ENCODE data around the gene TMIGD1. TPM values are rescaled to one million over a fixed set of nuclear protein-coding genes. Genes with fewer than 3 reads are reported as not detected.

Gene TMIGD1
- total and polyA plus RNA-seq, 2 donors (not counting 1 experiment from before 2014, with no cell fraction given): not detected

DNA sequence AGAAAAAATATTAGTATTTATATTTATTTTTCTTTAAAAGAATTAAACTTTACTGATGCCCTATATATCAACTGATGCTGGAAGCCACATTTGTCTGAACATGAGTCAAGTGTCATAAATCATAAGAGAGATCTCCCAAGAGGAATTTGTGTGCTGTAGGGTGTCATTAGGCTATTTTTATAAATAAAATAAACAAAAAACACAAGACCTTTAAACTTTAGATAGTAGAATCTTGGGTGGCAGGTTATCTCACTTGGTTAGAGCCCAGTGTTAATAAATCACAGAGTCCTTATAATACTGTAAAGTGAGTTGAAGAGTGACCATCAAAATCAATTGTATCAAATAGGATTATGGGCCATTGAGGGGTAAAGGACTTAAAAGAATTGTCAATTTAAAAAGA lies 23.6 kb upstream of the TMIGD1 start:
- no peak for ATAC-seq (ENCODE audit: low read depth)
- H3K4me3 Mint-ChIP-seq: no peak overlapping the region
- Histone ChIP-seq H2AFZ (ENCODE audit: insufficient read depth, low read depth, low read length, poor library complexity, severe bottlenecking) (no peak overlapping the region), H3K27ac (ENCODE audit: low read length in 2 of 2) (no peak overlapping the region), H3K4me3 (ENCODE audit: control extremely low read depth in 1 of 5, extremely low read depth in 1 of 5, insufficient read depth in 1 of 5, low read depth in 2 of 5, low read length in 4 of 5) (no peak overlapping the region), H4K20me1 (ENCODE audit: control insufficient read depth, insufficient read depth, low read length, poor library complexity, severe bottlenecking) (no peaks in the 10 kb centered on the region), H3K4me2 (replicated peaks; ENCODE audit: low read depth, low read length, poor library complexity, severe bottlenecking) (no peak overlapping the region), H3K36me3 (replicated peaks in 1 of 2; ENCODE audit: control extremely low read depth in 1 of 2, control insufficient read depth in 1 of 2, extremely low read depth in 1 of 2, insufficient read depth in 2 of 2, low read length in 1 of 2) (no peaks in the 10 kb centered on the region), H3K9me3 (ENCODE audit: control extremely low read depth in 1 of 3, control insufficient read depth in 2 of 3, insufficient read depth in 1 of 3, low read length in 2 of 3) (peaks cover 6 to 14% (median 9%) of the 10 kb centered on the region in 3 donors), H3K79me2 (ENCODE audit: control insufficient read depth, insufficient read depth, low read length) (no peaks in the 10 kb centered on the region), H3K9ac (ENCODE audit: low read length) (no peak overlapping the region), H3K4me1 (ENCODE audit: control insufficient read depth in 2 of 2, insufficient read depth in 2 of 2, low read length in 2 of 2) (no peaks in the 10 kb centered on the region), H3K27me3 (replicated peaks in 1 of 4; ENCODE audit: control extremely low read depth in 1 of 4, control insufficient read depth in 3 of 4, insufficient read depth in 4 of 4, low read length in 3 of 4) (no peaks in the 10 kb centered on the region)
- H3K9me3 Mint-ChIP-seq (ENCODE audit: insufficient read depth): peaks cover 8% of the 10 kb centered on the region
- ChIA-PET POLR2A (no interaction called here), CTCF (interaction anchor here (1.1 kb wide), 1 partner anchor 21 kb away, joined by 3 read pairs; no protein-coding TSS in a partner anchor)
- intact Hi-C loops (cut with micrococcal nuclease): loop anchor here (10.0 kb wide), 1 partner anchor 47 kb away; no protein-coding TSS in a partner anchor
- no peak for DNase-seq
- H3K27me3 Mint-ChIP-seq: peaks cover 10% of the 10 kb centered on the region
- peaks cover under 1% of the 10 kb centered on the region for H3K4me1 Mint-ChIP-seq
- TF ChIP-seq, protein P1, sequence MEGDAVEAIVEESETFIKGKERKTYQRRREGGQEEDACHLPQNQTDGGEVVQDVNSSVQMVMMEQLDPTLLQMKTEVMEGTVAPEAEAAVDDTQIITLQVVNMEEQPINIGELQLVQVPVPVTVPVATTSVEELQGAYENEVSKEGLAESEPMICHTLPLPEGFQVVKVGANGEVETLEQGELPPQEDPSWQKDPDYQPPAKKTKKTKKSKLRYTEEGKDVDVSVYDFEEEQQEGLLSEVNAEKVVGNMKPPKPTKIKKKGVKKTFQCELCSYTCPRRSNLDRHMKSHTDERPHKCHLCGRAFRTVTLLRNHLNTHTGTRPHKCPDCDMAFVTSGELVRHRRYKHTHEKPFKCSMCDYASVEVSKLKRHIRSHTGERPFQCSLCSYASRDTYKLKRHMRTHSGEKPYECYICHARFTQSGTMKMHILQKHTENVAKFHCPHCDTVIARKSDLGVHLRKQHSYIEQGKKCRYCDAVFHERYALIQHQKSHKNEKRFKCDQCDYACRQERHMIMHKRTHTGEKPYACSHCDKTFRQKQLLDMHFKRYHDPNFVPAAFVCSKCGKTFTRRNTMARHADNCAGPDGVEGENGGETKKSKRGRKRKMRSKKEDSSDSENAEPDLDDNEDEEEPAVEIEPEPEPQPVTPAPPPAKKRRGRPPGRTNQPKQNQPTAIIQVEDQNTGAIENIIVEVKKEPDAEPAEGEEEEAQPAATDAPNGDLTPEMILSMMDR (IDR thresholded peaks at IDR 0.05): no peak
- TF ChIP-seq EZH2 (IDR thresholded peaks at IDR 0.05; ENCODE audit: borderline replicate concordance, insufficient read depth, low read depth, low read length, poor library complexity, severe bottlenecking): no peak
- H3K27ac Mint-ChIP-seq: no peak overlapping the region

DNA sequence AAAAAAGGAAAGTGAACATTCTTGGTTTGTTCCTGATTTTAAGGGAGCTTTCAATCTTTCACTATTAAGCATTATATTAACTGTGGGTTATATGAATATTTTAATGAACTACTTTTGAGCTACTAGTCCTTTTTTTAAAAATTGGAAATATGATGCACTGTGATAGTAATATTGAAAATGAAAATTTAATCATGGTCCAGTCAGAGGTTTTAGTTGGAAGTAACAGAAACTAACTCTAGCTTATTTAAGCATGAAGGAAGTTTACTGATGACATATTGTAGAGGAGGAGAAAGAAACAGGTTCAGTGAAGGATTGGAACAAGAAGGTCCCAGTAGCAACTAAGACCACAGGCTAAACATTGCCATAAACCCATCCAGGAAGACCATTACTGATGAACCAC lies 20.8 kb upstream of the TMIGD1 start:
- ChIA-PET CTCF (interaction anchor here (1.3 kb wide), 1 partner anchor 14 kb away, joined by 5 read pairs; no protein-coding TSS in a partner anchor), POLR2A (no interaction called here)
- TF ChIP-seq EZH2 (IDR thresholded peaks at IDR 0.05; ENCODE audit: borderline replicate concordance, insufficient read depth, low read depth, low read length, poor library complexity, severe bottlenecking): no peak
- TF ChIP-seq, protein P1 (IDR thresholded peaks at IDR 0.05): no peak
- Histone ChIP-seq H3K27ac (ENCODE audit: low read length in 2 of 2) (no peak overlapping the region), H3K79me2 (ENCODE audit: control insufficient read depth, insufficient read depth, low read length) (no peaks in the 10 kb centered on the region), H3K36me3 (replicated peaks in 1 of 2; ENCODE audit: control extremely low read depth in 1 of 2, control insufficient read depth in 1 of 2, extremely low read depth in 1 of 2, insufficient read depth in 2 of 2, low read length in 1 of 2) (no peaks in the 10 kb centered on the region), H3K9ac (ENCODE audit: low read length) (no peak overlapping the region), H3K9me3 (ENCODE audit: control extremely low read depth in 1 of 3, control insufficient read depth in 2 of 3, insufficient read depth in 1 of 3, low read length in 2 of 3) (no peaks in the 10 kb centered on the region), H4K20me1 (ENCODE audit: control insufficient read depth, insufficient read depth, low read length, poor library complexity, severe bottlenecking) (no peaks in the 10 kb centered on the region), H3K4me1 (ENCODE audit: control insufficient read depth in 2 of 2, insufficient read depth in 2 of 2, low read length in 2 of 2) (no peaks in the 10 kb centered on the region), H3K4me2 (replicated peaks; ENCODE audit: low read depth, low read length, poor library complexity, severe bottlenecking) (no peak overlapping the region), H2AFZ (ENCODE audit: insufficient read depth, low read depth, low read length, poor library complexity, severe bottlenecking) (no peak overlapping the region), H3K4me3 (ENCODE audit: control extremely low read depth in 1 of 5, extremely low read depth in 1 of 5, insufficient read depth in 1 of 5, low read depth in 2 of 5, low read length in 4 of 5) (no peak overlapping the region), H3K27me3 (replicated peaks in 1 of 4; ENCODE audit: control extremely low read depth in 1 of 4, control insufficient read depth in 3 of 4, insufficient read depth in 4 of 4, low read length in 3 of 4) (peaks cover 0 to 3% (median 0%) of the 10 kb centered on the region in 4 experiments)
- H3K4me3 Mint-ChIP-seq: no peak overlapping the region
- no peaks in the 10 kb centered on the region for H3K4me1 Mint-ChIP-seq
- H3K9me3 Mint-ChIP-seq (ENCODE audit: insufficient read depth): no peaks in the 10 kb centered on the region
- intact Hi-C loops (cut with micrococcal nuclease): loop anchor here (10.0 kb wide), 1 partner anchor 50 kb away; no protein-coding TSS in a partner anchor
- no peak overlapping the region for H3K27ac Mint-ChIP-seq
- ATAC-seq (ENCODE audit: low read depth) (no peak), DNase-seq (no peak)
- peaks cover 13% of the 10 kb centered on the region for H3K27me3 Mint-ChIP-seq
